Stomach smooth muscle (tissue), 2 donors: ENCODE measurements around the gene ISCA1.

Experiments used
- H3K27ac ChIP-seq: one replicate; pipeline ENCODE4 v1.7.0; 2013; ENCODE audit warnings: mild to moderate bottlenecking, low read length, inconsistent platforms
- H3K27me3 ChIP-seq, 2 donors: one replicate each; pipeline ENCODE4 v1.7.0; 2013; ENCODE audit warnings: low read length in 2 of 2; ENCODE audit not compliant: insufficient read depth in 2 of 2, control insufficient read depth in 1 of 2
- H3K36me3 ChIP-seq, 2 donors: one replicate each; pipeline ENCODE4 v1.7.0; 2013; ENCODE audit warnings: low read length in 2 of 2; ENCODE audit not compliant: control insufficient read depth in 2 of 2, insufficient read depth in 2 of 2
- H3K4me1 ChIP-seq: one replicate; pipeline ENCODE4 v1.7.0; 2013; ENCODE audit warnings: low read length; ENCODE audit not compliant: control insufficient read depth, insufficient read depth
- H3K4me3 ChIP-seq, 2 donors: one replicate each; pipeline ENCODE4 v1.7.0; 2013; ENCODE audit warnings: low read length in 2 of 2
- H3K9ac ChIP-seq, 2 donors: one replicate each; pipeline ENCODE4 v1.7.0; 2013; ENCODE audit warnings: low read length in 2 of 2, mild to moderate bottlenecking in 1 of 2
- H3K9me3 ChIP-seq, 2 donors: one replicate each; pipeline ENCODE4 v1.7.0; 2013; ENCODE audit warnings: low read length in 2 of 2; ENCODE audit not compliant: control insufficient read depth in 2 of 2
- donor health status: healthy.
- donor health status: Pancreatic carcinoma.

Gene ISCA1

DNA sequence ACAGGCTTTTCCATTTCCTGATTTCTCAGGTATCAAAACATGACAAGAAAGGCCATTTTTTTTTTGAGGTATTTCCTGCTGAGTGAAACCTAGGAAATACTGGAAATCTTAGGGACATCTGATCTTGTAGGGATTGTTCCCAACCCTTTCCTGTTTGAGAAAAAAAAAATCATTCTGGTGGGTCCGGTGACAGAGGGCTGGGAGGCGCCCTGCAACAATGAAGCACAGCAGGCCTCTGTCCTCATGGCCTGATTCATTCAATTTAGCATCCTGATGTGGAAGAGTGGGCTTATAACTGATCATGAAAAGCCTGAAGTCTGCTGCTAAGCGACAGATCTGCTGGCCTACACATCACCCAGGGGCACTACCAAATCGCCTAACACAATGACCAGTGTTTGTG, 19.8 kb downstream of the ISCA1 start:
- H3K4me1 ChIP-seq, result no peaks in the 10 kb centered on the region
- H3K4me3 ChIP-seq, result no peak overlapping the region
- H3K27ac ChIP-seq, result no peak overlapping the region
- peaks cover 10 to 25% of the 10 kb centered on the region in 2 donors for H3K36me3 ChIP-seq
- H3K27me3 ChIP-seq, result no peaks in the 10 kb centered on the region
- no peak overlapping the region for H3K9ac ChIP-seq
- H3K9me3 ChIP-seq, result no peaks in the 10 kb centered on the region

DNA sequence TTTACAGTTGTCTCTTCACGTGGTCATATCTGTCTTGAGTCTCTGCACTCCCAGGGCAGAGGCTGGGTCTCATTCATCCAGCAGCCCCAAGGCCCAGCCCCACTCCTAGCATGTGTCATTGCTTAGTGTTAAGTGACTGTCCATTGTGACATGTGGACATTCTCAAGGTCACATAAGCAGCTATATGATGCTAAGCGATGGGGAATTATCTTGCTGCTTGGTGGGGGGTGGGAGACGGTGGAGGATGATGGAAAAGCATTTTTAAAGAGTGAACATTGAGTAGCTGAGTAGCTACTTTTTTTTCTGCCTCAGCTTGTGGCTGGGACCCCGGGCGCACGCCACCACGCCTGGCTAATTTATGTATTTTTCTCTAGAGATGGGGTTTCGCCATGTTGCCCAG, 22.8 kb downstream of the ISCA1 start, which contains the start of gene C9orf153:
Gene C9orf153 (minus strand): TSS at position 101 of the 400 bp plus-strand sequence. CDS start 30,054 bp downstream, outside the sequence.
- Histone ChIP-seq H3K27ac (no peak within 1 kb of the TSS), H3K9ac (no peak within 1 kb of the TSS), H3K4me1 (no peaks in the 10 kb centered on the region), H3K4me3 (no peak within 1 kb of the TSS), H3K36me3 (peaks cover 10 to 28% of the 10 kb centered on the region in 2 donors), H3K27me3 (no peaks in the 10 kb centered on the region), H3K9me3 (no peaks in the 10 kb centered on the region)

DNA sequence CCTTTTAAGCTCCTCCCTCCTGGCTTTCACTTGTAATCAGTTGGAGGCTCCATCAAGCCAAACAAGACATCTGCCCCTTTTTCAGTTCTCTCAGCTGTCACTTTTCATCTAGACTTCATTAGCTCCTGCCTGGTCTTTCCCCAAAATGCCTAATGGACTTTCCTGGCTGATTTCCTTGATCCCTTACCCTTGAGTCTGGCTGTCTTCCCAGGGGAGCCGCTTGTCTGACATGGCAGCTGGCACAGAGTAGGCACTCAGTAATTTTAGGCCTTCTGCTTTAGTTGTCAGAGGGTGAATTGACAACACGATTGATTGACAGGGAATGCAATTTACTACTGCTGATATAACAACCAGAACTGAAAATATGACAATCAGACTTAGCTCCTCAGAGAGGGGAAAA, 24.9 kb downstream of the ISCA1 start:
- Histone ChIP-seq H3K9me3 (no peaks in the 10 kb centered on the region), H3K27me3 (no peaks in the 10 kb centered on the region), H3K4me1 (no peaks in the 10 kb centered on the region), H3K9ac (no peak overlapping the region), H3K36me3 (peaks cover 0 to 13% of the 10 kb centered on the region in 2 donors), H3K4me3 (no peak overlapping the region), H3K27ac (no peak overlapping the region)

DNA sequence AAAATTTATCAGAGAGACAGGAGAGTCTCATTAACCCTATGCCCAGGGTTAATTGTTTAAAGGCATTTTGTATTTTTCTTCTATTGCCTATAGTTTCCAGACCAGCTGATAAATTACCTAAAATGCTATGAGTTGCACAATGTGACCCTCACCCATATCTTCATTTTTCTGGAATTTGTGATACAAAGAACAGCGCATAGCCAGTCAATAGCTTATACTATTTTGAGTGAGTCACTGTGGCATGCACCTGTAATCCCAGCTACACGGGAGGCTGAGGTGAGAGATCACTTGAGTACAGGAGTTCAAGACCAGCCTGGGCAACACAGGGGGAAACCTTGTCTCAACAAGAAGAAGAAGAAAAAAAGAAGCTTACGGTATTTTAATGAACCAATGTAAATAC, 25.7 kb downstream of the ISCA1 start:
- H3K27ac ChIP-seq, result no peak overlapping the region
- H3K4me1 ChIP-seq, result no peaks in the 10 kb centered on the region
- no peak overlapping the region for H3K9ac ChIP-seq
- H3K27me3 ChIP-seq, result no peaks in the 10 kb centered on the region
- no peak overlapping the region for H3K4me3 ChIP-seq
- H3K36me3 ChIP-seq, result peaks cover 0 to 10% of the 10 kb centered on the region in 2 donors
- no peaks in the 10 kb centered on the region for H3K9me3 ChIP-seq

DNA sequence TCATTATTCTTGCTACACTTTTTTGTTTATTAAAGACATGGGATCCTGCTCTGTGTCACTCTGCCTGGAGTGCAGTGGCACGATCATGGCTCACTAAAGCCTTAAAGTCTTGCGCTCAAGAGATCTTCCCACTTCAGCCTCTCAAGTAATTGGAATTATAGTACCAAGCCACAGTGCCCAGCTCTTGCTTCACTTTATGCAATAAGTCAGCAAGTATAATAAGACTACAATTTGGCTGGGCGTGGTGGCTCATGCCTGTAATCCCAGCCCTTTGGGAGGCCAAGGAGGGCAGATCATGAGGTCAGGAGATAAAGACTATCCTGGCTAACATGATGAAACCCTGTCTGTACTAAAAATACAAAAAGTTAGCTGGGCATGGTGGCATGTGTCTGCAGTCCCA, 28.8 kb downstream of the ISCA1 start:
- Histone ChIP-seq H3K27ac (no peak overlapping the region), H3K36me3 (peaks cover 0 to 3% of the 10 kb centered on the region in 2 donors), H3K9ac (no peak overlapping the region), H3K9me3 (no peaks in the 10 kb centered on the region), H3K4me1 (no peaks in the 10 kb centered on the region), H3K4me3 (no peak overlapping the region), H3K27me3 (no peaks in the 10 kb centered on the region)

DNA sequence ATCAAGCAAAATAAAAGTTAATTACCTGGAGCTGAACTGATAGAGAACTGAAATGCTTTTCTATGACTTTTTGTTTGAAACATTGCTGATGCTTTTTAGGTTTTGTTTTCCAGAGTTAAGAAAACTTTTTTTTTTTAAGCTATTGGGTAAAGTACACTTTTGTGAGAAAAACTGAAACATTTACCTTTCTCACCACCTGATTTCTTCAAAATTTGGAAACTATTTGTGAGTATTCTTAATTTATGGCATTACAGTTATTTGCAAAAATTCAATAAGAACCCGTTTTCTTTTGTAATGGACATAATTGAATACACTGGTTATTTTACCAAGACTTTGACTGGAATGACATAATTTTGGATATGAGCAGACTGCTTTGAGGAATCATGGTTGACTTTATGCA, 29.5 kb downstream of the ISCA1 start:
- Histone ChIP-seq H3K4me3 (no peak overlapping the region), H3K4me1 (no peaks in the 10 kb centered on the region), H3K9me3 (no peaks in the 10 kb centered on the region), H3K27ac (no peak overlapping the region), H3K9ac (no peak overlapping the region), H3K27me3 (no peaks in the 10 kb centered on the region), H3K36me3 (peaks cover 0 to 3% of the 10 kb centered on the region in 2 donors)

DNA sequence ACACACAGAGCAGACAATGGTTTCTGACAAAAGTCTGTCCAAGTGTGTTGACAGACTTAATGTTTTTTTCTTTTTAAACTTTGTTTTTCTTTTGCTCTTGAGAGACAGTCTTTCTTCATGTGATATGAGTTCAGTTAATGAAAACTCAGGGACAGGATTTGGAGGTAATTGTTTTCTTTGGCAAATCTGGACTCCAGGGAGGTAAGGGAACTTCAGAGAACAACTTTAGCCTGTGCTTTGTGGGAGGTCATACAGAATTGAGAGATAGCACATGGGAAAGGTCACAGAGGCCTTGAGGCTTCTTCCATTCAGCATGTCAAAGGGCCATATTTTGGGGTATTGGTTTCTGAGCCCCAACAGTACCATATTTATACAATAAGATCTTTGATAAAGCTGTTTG, 32.2 kb downstream of the ISCA1 start:
- no peaks in the 10 kb centered on the region for H3K27me3 ChIP-seq
- no peaks in the 10 kb centered on the region for H3K36me3 ChIP-seq
- no peaks in the 10 kb centered on the region for H3K4me1 ChIP-seq
- H3K27ac ChIP-seq, result no peak overlapping the region
- no peak overlapping the region for H3K4me3 ChIP-seq
- H3K9ac ChIP-seq, result no peak overlapping the region
- no peaks in the 10 kb centered on the region for H3K9me3 ChIP-seq

DNA sequence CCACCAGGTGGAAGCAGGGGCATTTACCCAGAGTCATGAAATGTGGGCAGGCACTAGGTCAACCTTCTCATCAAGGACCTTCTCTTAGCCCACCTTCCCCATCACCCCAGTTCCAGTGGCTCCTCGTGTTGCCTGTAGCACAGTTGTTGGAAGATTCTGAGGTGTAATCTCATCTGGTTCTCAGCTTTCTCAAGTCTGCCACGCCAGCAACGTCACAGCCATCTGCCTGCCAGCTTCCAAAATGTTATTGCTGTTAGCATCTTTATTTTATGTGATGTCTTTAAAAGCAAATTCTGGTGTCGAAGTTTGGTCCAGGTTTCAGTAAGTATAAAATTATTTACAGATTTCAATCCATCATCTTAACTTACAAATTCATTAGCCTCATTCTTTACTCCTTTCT, 33.6 kb downstream of the ISCA1 start:
- Histone ChIP-seq H3K27ac (no peak overlapping the region), H3K9me3 (no peaks in the 10 kb centered on the region), H3K4me3 (no peak overlapping the region), H3K4me1 (no peaks in the 10 kb centered on the region), H3K9ac (no peak overlapping the region), H3K36me3 (no peaks in the 10 kb centered on the region), H3K27me3 (no peaks in the 10 kb centered on the region)

DNA sequence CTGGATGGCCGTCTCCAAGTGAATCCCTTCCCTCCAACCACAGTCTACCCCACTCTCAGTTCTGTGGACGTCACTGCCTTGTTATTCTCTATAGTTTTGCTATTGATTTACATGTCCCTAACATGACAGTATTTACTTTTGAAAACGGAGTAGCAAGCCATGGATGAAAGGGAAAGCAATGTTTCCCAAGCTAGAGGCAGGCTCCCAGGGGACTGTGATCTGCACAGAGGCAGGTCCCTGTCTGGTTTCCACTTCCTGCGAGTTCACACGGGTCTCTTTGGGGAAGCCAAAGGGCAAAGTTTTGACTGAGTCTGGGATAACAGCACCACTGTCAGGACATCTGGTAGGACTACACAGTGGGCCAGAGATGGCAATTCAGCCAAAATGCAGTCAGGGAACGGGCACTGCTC, 35.6 kb downstream of the ISCA1 start:
- no peak overlapping the region for H3K4me3 ChIP-seq
- no peak overlapping the region for H3K27ac ChIP-seq
- H3K9me3 ChIP-seq, result no peaks in the 10 kb centered on the region
- H3K4me1 ChIP-seq, result peaks cover 5% of the 10 kb centered on the region
- no peaks in the 10 kb centered on the region for H3K27me3 ChIP-seq
- no peaks in the 10 kb centered on the region for H3K36me3 ChIP-seq
- H3K9ac ChIP-seq, result no peak overlapping the region

DNA sequence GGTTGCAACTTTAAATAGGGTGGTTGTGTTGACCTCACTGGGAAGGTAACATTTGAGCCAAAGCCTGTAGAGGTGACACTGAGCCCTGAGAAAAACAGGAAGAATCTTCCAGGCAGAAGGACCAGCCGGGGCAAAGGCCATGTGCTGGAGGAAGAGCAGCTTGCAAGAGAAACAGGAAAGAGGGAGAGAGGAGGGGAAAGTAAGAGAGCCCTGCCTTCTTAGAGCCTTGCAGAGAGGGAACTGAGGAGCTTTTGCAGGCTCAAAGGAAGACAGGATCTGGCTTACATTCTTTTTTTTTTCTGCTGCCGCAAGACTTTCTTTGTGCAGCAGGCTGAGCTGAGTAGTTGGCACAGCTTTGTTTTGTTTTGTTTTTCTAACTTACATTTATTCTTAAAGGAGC, 40.3 kb downstream of the ISCA1 start:
- Histone ChIP-seq H3K27ac (no peak overlapping the region), H3K4me1 (peaks cover 5% of the 10 kb centered on the region)

DNA sequence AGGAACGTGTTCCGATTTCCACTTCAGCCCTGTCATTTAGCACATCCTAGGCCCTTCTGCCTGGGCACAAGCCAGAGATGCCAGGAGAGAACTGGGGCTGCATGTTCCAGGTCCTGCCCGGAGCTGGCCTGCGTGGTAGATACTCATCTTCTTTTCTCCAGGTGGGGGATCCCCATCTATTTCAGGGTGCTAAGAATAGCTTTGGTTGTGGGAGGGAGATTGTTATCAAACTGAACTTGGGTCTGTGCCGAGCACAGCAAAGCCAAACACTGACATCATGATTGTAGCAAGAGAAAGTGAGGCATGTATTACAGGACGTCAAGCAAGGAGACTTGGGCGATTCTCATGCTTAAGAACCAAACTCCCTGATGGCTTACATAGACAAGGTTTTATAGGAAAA, 41.1 kb downstream of the ISCA1 start:
- H3K4me3 ChIP-seq, result no peak overlapping the region
- H3K9ac ChIP-seq, result no peak overlapping the region
- no peaks in the 10 kb centered on the region for H3K36me3 ChIP-seq

More for the DNA sequence above, 40.3 kb downstream of the ISCA1 start:
- Histone ChIP-seq H3K4me3 (no peak overlapping the region), H3K9ac (peak overlapping the region in 1 of 2 donors; percentile 29), H3K36me3 (no peaks in the 10 kb centered on the region), H3K9me3 (no peaks in the 10 kb centered on the region), H3K27me3 (no peaks in the 10 kb centered on the region)

More for the DNA sequence above, 41.1 kb downstream of the ISCA1 start:
- no peaks in the 10 kb centered on the region for H3K9me3 ChIP-seq
- H3K27ac ChIP-seq, result no peak overlapping the region
- no peaks in the 10 kb centered on the region for H3K27me3 ChIP-seq
- peaks cover 5% of the 10 kb centered on the region for H3K4me1 ChIP-seq
